ENCODE data around the gene TTC13. TPM values are rescaled to one million over a fixed set of nuclear protein-coding genes. Genes with fewer than 3 reads are reported as not detected.
A peak's percentile ranks its signal among the peaks of the same experiment; 100 is the strongest.

TTC13 gene
- total and polyA plus RNA-seq, 8 donors, result 15.2 to 29.4 (median 24.4) TPM

DNA sequence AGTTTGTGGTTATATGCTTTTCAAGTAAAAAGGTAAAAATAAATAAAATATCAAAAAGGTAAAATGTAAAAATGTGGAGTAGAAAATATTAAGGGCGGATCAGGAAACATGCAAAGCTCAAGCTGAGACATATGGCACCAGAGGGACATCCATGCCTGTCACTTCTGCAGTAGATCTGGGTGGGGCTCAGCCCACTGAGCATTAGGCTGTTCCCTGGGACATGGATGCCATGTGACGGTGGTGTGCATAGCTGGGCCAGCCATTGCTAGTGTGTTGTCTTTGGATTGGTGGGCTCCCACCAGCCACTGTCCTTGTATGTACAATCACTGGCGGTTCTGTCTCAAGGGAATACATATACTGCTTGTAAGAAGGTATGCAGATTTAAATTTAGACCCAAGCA lies 3.0 kb downstream of the TTC13 start:
- intact Hi-C loops (cut with DNase I), result no loop called here

DNA sequence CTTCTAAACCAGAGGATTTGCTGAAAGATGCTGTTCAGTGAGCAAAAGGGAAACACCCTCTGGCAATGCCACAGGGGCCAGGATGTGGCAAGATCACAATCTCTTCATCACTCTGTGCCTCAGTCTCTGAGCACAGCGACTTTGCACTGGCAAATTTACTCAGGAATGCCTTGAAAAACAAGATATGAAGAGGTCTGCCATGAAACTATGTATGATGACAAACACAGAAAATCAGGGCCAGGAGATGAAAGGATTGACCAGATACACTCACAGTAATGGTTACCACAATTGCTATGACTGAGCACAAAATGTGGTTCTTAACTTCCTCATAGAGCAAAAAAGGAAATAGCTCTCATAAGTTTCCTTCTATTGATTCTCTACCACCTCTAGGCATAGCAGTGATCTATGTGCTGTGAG lies 5.8 kb downstream of the TTC13 start:
- TF ChIP-seq, protein P1, sequence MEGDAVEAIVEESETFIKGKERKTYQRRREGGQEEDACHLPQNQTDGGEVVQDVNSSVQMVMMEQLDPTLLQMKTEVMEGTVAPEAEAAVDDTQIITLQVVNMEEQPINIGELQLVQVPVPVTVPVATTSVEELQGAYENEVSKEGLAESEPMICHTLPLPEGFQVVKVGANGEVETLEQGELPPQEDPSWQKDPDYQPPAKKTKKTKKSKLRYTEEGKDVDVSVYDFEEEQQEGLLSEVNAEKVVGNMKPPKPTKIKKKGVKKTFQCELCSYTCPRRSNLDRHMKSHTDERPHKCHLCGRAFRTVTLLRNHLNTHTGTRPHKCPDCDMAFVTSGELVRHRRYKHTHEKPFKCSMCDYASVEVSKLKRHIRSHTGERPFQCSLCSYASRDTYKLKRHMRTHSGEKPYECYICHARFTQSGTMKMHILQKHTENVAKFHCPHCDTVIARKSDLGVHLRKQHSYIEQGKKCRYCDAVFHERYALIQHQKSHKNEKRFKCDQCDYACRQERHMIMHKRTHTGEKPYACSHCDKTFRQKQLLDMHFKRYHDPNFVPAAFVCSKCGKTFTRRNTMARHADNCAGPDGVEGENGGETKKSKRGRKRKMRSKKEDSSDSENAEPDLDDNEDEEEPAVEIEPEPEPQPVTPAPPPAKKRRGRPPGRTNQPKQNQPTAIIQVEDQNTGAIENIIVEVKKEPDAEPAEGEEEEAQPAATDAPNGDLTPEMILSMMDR (IDR thresholded peaks at IDR 0.05), result no peak
- intact Hi-C loops (cut with DNase I), result no loop called here
- no peak for DNase-seq
- Histone ChIP-seq H3K9me3 (no peaks in the 10 kb centered on the region), H3K27me3 (no peaks in the 10 kb centered on the region), H3K4me1 (peaks cover 10 to 35% of the 10 kb centered on the region in 2 donors), H3K4me3 (no peak overlapping the region), H3K27ac (peak overlapping the region in 1 of 2 donors; percentile 80), H3K36me3 (peaks cover 0 to 11% of the 10 kb centered on the region in 2 donors)
- ATAC-seq, result peak; percentile 22

More for the DNA sequence above, 3.0 kb downstream of the TTC13 start:
- Histone ChIP-seq H3K27ac (no peak overlapping the region), H3K36me3 (peaks cover 0 to 11% of the 10 kb centered on the region in 2 donors), H3K4me3 (no peak overlapping the region), H3K9me3 (no peaks in the 10 kb centered on the region), H3K4me1 (peaks cover 16 to 48% of the 10 kb centered on the region in 2 donors), H3K27me3 (no peaks in the 10 kb centered on the region)
- TF ChIP-seq, protein P1 (IDR thresholded peaks at IDR 0.05), result no peak
- no peak for DNase-seq
- no peak for ATAC-seq

GRCh38 chr1:230971771-230972170 lies 6.9 kb downstream of the TTC13 start:
- DNase-seq, result no peak
- Histone ChIP-seq H3K27me3 (no peaks in the 10 kb centered on the region), H3K27ac (no peak overlapping the region), H3K4me3 (no peak overlapping the region), H3K9me3 (no peaks in the 10 kb centered on the region), H3K4me1 (peaks cover under 1 to 25% of the 10 kb centered on the region in 2 donors), H3K36me3 (peaks cover 0 to 11% of the 10 kb centered on the region in 2 donors)
- ATAC-seq, result no peak
- TF ChIP-seq, protein P1 (IDR thresholded peaks at IDR 0.05), result no peak
- intact Hi-C loops (cut with DNase I), result no loop called here

DNA sequence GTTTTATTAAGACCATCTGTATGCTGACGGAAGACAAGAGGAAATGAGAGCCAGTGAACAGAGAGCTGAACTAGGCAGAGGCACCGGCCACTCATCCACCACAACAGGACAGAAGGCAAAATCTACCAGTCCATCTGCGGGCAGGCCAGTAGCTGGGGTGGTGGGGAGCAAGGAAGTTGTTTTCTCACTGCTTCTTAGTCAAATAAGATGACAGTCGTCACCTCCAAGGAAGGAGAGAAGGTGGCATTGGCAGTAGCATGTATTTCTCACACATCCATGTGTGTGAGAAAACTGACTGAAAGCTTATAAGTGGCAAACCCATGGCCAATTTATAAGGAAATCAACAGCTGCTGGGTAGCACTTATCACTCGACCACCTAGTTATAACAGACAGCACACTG lies 8.2 kb downstream of the TTC13 start:
- ATAC-seq, result no peak
- Histone ChIP-seq H3K27ac (no peak overlapping the region), H3K4me3 (no peak overlapping the region), H3K27me3 (no peaks in the 10 kb centered on the region), H3K9me3 (no peaks in the 10 kb centered on the region), H3K4me1 (peaks cover 0 to 20% of the 10 kb centered on the region in 2 donors), H3K36me3 (no peaks in the 10 kb centered on the region)
- no peak for DNase-seq
- TF ChIP-seq, protein P1 (IDR thresholded peaks at IDR 0.05), result no peak
- intact Hi-C loops (cut with DNase I), result no loop called here

- no peak for DNase-seq
- Histone ChIP-seq H3K4me3 (no peak overlapping the region), H3K4me1 (no peaks in the 10 kb centered on the region), H3K36me3 (no peaks in the 10 kb centered on the region), H3K27ac (no peak overlapping the region), H3K9me3 (no peaks in the 10 kb centered on the region), H3K27me3 (no peaks in the 10 kb centered on the region)
- TF ChIP-seq, protein P1 (IDR thresholded peaks at IDR 0.05), result no peak
- no peak for ATAC-seq
- intact Hi-C loops (cut with DNase I), result no loop called here
These were observed 12.2 kb downstream of the TTC13 start for GRCh38 chr1:230966358-230966873.
